ENCODE data around the gene EIF3C.
"Not testable (repeated sequence)": the region's sequence is repeated elsewhere in the genome, so short reads cannot be mapped to it uniquely, and the experiment has no call there.

EIF3C gene

GRCh38 chr16:28749997-28750465 lies 38.8 kb downstream of the EIF3C start:
- not testable (repeated sequence) for FAIRE-seq; DNase-seq (ENCODE audit: low spot score)

GRCh38 chr16:28750469-28751067 lies 39.3 kb downstream of the EIF3C start:
- not testable (repeated sequence) for DNase-seq (ENCODE audit: low spot score); FAIRE-seq

- FAIRE-seq; DNase-seq (ENCODE audit: low spot score): not testable (repeated sequence)
These were observed 40.2 kb downstream of the EIF3C start, which contains the start of gene NPIPB9 for GRCh38 chr16:28751487-28751886. TSS of gene NPIPB9 (plus strand) at chr16:28751787.

- DNase-seq (ENCODE audit: low spot score); FAIRE-seq: not testable (repeated sequence)
These were observed 70.4 kb downstream of the EIF3C start for GRCh38 chr16:28781697-28782096.

GRCh38 chr16:28782357-28782756 lies 71.1 kb downstream of the EIF3C start:
- not testable (repeated sequence) for DNase-seq (ENCODE audit: low spot score); FAIRE-seq
